ENCODE results near the gene HS3ST6.
"Not testable (repeated sequence)": the region's sequence is repeated elsewhere in the genome, so short reads cannot be mapped to it uniquely, and the experiment has no call there.

The HS3ST6 gene

GRCh38 chr16:1940273-1941161 is 22.3 kb upstream of the HS3ST6 start:
- no peak for TF ChIP-seq CTCF (IDR thresholded peaks at IDR 0.05; ENCODE audit: low read depth, low read length)
- H3K4me3 ChIP-seq (ENCODE audit: low read depth, low read length), result no peak overlapping the region
- H3K36me3 ChIP-seq, result peaks cover 6% of the 10 kb centered on the region; the same call in 1 of the 2 replicates
- H3K9me3 ChIP-seq, result no peaks in the 10 kb centered on the region
- peaks cover 5% of the 10 kb centered on the region; the same call in 1 of the 2 replicates for H3K4me1 ChIP-seq
- DNase-seq, result no peak
- H3K27me3 ChIP-seq, result no peaks in the 10 kb centered on the region

GRCh38 chr16:1939833-1940232 is 21.6 kb upstream of the HS3ST6 start:
- not testable (repeated sequence) for H3K36me3 ChIP-seq; H3K9me3 ChIP-seq; H3K27me3 ChIP-seq; H3K4me3 ChIP-seq (ENCODE audit: low read depth, low read length); H3K4me1 ChIP-seq; DNase-seq

GRCh38 chr16:1938910-1939309 is 20.7 kb upstream of the HS3ST6 start:
- no peaks in the 10 kb centered on the region for H3K27me3 ChIP-seq
- peaks cover 6% of the 10 kb centered on the region; the same call in 1 of the 2 replicates for H3K36me3 ChIP-seq
- H3K9me3 ChIP-seq, result no peaks in the 10 kb centered on the region
- no peak overlapping the region for H3K4me3 ChIP-seq (ENCODE audit: low read depth, low read length)
- DNase-seq, result no peak
- no peak for TF ChIP-seq CTCF (IDR thresholded peaks at IDR 0.05; ENCODE audit: low read depth, low read length)
- peaks cover 4% of the 10 kb centered on the region; the same call in 1 of the 2 replicates for H3K4me1 ChIP-seq

GRCh38 chr16:1938316-1938715 is 20.1 kb upstream of the HS3ST6 start:
- TF ChIP-seq CTCF (IDR thresholded peaks at IDR 0.05; ENCODE audit: low read depth, low read length), result no peak
- Histone ChIP-seq H3K9me3 (no peaks in the 10 kb centered on the region), H3K4me3 (ENCODE audit: low read depth, low read length) (no peak overlapping the region), H3K27me3 (no peaks in the 10 kb centered on the region), H3K4me1 (peaks cover 3% of the 10 kb centered on the region; the same call in 1 of the 2 replicates), H3K36me3 (peaks cover 6% of the 10 kb centered on the region; the same call in 1 of the 2 replicates)
- no peak for DNase-seq

GRCh38 chr16:1936945-1937479 is 18.8 kb upstream of the HS3ST6 start:
- TF ChIP-seq CTCF (IDR thresholded peaks at IDR 0.05; ENCODE audit: low read depth, low read length), result no peak
- Histone ChIP-seq H3K4me1 (no peaks in the 10 kb centered on the region), H3K36me3 (peaks cover 6% of the 10 kb centered on the region; the same call in 1 of the 2 replicates), H3K27me3 (no peaks in the 10 kb centered on the region), H3K9me3 (no peaks in the 10 kb centered on the region), H3K4me3 (ENCODE audit: low read depth, low read length) (no peak overlapping the region)
- no peak for DNase-seq

GRCh38 chr16:1933097-1933661 is 15.0 kb upstream of the HS3ST6 start:
- peaks cover 5% of the 10 kb centered on the region; the same call in 1 of the 2 replicates for H3K36me3 ChIP-seq
- H3K4me3 ChIP-seq (ENCODE audit: low read depth, low read length), result no peak overlapping the region
- TF ChIP-seq CTCF (IDR thresholded peaks at IDR 0.05; ENCODE audit: low read depth, low read length), result no peak
- H3K27me3 ChIP-seq, result no peaks in the 10 kb centered on the region
- H3K4me1 ChIP-seq, result no peaks in the 10 kb centered on the region
- H3K9me3 ChIP-seq, result no peaks in the 10 kb centered on the region
- DNase-seq, result no peak
